Suprapubic skin (tissue), 4 donors: ENCODE measurements around the gene CXCL1.

Experiments
- POLR2A ChIP-seq, 2 donors: fragments of 450-650 bp; IDR thresholded peaks; one replicate each; pipeline ENCODE4 v1.6.1; 2017; ENCODE audit warnings: antibody characterized with exemption in 2 of 2, mild to moderate bottlenecking in 2 of 2, moderate library complexity in 2 of 2
- POLR2AphosphoS5 ChIP-seq, 3 donors: sonication (generic); formaldehyde crosslinking; IDR thresholded peaks; one replicate each; pipeline ENCODE4 v1.6.1; 2017; ENCODE audit warnings: antibody characterized with exemption in 3 of 3
- TF ChIP-seq, protein P1 (sequence below), 2 donors: fragments of 200-600 bp in 1 of 2; fragments of 450-650 bp in 1 of 2; sonication (generic) in 1 of 2; IDR thresholded peaks; one replicate each; pipeline ENCODE4 v1.5.1; 2016 to 2019; ENCODE audit warnings: antibody characterized with exemption in 2 of 2, mild to moderate bottlenecking in 1 of 2, moderate library complexity in 1 of 2

DNA sequence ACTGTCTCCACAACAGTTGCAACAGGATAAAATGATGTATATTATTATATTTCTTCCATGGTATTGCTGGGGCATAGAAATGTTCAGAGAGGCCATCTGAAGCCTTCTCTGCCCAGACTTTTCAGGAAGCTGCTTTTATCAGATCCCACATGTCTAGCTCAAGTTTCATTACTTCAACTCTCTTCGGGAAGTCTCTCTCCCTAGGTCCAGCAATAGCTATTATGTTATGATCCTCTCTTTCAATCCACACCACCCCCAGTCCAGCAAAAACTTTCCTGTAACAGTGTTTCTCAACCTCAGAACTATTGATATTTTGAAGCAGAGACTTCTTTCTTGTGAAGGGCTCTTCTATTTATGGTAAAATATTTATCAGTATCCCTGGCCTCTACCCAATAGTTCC lies 44.9 kb downstream of the CXCL1 start:
- TF ChIP-seq, protein P1, sequence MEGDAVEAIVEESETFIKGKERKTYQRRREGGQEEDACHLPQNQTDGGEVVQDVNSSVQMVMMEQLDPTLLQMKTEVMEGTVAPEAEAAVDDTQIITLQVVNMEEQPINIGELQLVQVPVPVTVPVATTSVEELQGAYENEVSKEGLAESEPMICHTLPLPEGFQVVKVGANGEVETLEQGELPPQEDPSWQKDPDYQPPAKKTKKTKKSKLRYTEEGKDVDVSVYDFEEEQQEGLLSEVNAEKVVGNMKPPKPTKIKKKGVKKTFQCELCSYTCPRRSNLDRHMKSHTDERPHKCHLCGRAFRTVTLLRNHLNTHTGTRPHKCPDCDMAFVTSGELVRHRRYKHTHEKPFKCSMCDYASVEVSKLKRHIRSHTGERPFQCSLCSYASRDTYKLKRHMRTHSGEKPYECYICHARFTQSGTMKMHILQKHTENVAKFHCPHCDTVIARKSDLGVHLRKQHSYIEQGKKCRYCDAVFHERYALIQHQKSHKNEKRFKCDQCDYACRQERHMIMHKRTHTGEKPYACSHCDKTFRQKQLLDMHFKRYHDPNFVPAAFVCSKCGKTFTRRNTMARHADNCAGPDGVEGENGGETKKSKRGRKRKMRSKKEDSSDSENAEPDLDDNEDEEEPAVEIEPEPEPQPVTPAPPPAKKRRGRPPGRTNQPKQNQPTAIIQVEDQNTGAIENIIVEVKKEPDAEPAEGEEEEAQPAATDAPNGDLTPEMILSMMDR (IDR thresholded peaks at IDR 0.05), result no peak
- TF ChIP-seq POLR2AphosphoS5 (IDR thresholded peaks at IDR 0.05) (no peak), POLR2A (IDR thresholded peaks at IDR 0.05) (no peak)
